Measurements from ENCODE around the gene BCAS3. TPM values are rescaled to one million over a fixed set of nuclear protein-coding genes. Genes with fewer than 3 reads are reported as not detected.

The BCAS3 gene
- total RNA-seq, 1 experiment from 2014 or later = 14.3 TPM

- Histone ChIP-seq H3K27ac (no peak overlapping the region), H3K4me3 (no peak overlapping the region), H3K36me3 (peaks cover 5% of the 10 kb centered on the region), H3K27me3 (replicated peaks) (no peaks in the 10 kb centered on the region), H3K9me3 (replicated peaks) (no peaks in the 10 kb centered on the region), H3K4me1 (replicated peaks) (no peaks in the 10 kb centered on the region)
- DNase-seq (ENCODE audit: low read depth in 1 of 2, low spot score in 2 of 2) = no peak
Observed at GRCh38 chr17:60685437-60685836, 7.8 kb downstream of the BCAS3 start.

GRCh38 chr17:60695960-60696359, 18.3 kb downstream of the BCAS3 start:
- DNase-seq (ENCODE audit: low read depth in 1 of 2, low spot score in 2 of 2) = no peak
- Histone ChIP-seq H3K4me1 (replicated peaks) (no peaks in the 10 kb centered on the region), H3K27ac (no peak overlapping the region)

GRCh38 chr17:60699090-60699489, 21.4 kb downstream of the BCAS3 start:
- Histone ChIP-seq H3K9me3 (replicated peaks) (no peaks in the 10 kb centered on the region), H3K36me3 (no peaks in the 10 kb centered on the region), H3K4me1 (replicated peaks) (no peaks in the 10 kb centered on the region), H3K4me3 (no peak overlapping the region), H3K27me3 (replicated peaks) (no peaks in the 10 kb centered on the region), H3K27ac (no peak overlapping the region)
- no peak for DNase-seq (ENCODE audit: low read depth in 1 of 2, low spot score in 2 of 2)

More at GRCh38 chr17:60695960-60696359, 18.3 kb downstream of the BCAS3 start:
- H3K9me3 ChIP-seq (replicated peaks) = no peaks in the 10 kb centered on the region
- no peaks in the 10 kb centered on the region for H3K36me3 ChIP-seq
- H3K4me3 ChIP-seq = no peak overlapping the region
- H3K27me3 ChIP-seq (replicated peaks) = no peaks in the 10 kb centered on the region

GRCh38 chr17:60704170-60704569, 26.5 kb downstream of the BCAS3 start:
- no peaks in the 10 kb centered on the region for H3K36me3 ChIP-seq
- no peak overlapping the region for H3K4me3 ChIP-seq
- DNase-seq (ENCODE audit: low read depth in 1 of 2, low spot score in 2 of 2) = no peak
- H3K27me3 ChIP-seq (replicated peaks) = no peaks in the 10 kb centered on the region
- H3K9me3 ChIP-seq (replicated peaks) = no peaks in the 10 kb centered on the region
- no peaks in the 10 kb centered on the region for H3K4me1 ChIP-seq (replicated peaks)
- H3K27ac ChIP-seq = no peak overlapping the region

GRCh38 chr17:60712675-60713074, 35.0 kb downstream of the BCAS3 start:
- no peak for DNase-seq (ENCODE audit: low read depth in 1 of 2, low spot score in 2 of 2)
- H3K27me3 ChIP-seq (replicated peaks) = no peaks in the 10 kb centered on the region
- no peak overlapping the region for H3K4me3 ChIP-seq
- no peak overlapping the region for H3K27ac ChIP-seq
- H3K36me3 ChIP-seq = peaks cover 3% of the 10 kb centered on the region; the same call in 1 of the 2 replicates
- no peaks in the 10 kb centered on the region; the same call in 1 of the 2 replicates for H3K4me1 ChIP-seq (replicated peaks)
- no peaks in the 10 kb centered on the region for H3K9me3 ChIP-seq (replicated peaks)

- H3K27me3 ChIP-seq (replicated peaks) = no peaks in the 10 kb centered on the region
- H3K4me3 ChIP-seq = no peak overlapping the region
- H3K4me1 ChIP-seq (replicated peaks) = no peaks in the 10 kb centered on the region; the same call in 1 of the 2 replicates
- no peaks in the 10 kb centered on the region for H3K9me3 ChIP-seq (replicated peaks)
- peaks cover 3% of the 10 kb centered on the region; the same call in 1 of the 2 replicates for H3K36me3 ChIP-seq
- H3K27ac ChIP-seq = no peak overlapping the region
- DNase-seq (ENCODE audit: low read depth in 1 of 2, low spot score in 2 of 2) = no peak
Observed at GRCh38 chr17:60713608-60714007, 36.0 kb downstream of the BCAS3 start.

- Histone ChIP-seq H3K36me3 (no peaks in the 10 kb centered on the region), H3K4me3 (no peak overlapping the region), H3K27ac (no peak overlapping the region), H3K9me3 (replicated peaks) (no peaks in the 10 kb centered on the region), H3K4me1 (replicated peaks) (no peaks in the 10 kb centered on the region; the same call in 1 of the 2 replicates), H3K27me3 (replicated peaks) (no peaks in the 10 kb centered on the region)
- DNase-seq (ENCODE audit: low read depth in 1 of 2, low spot score in 2 of 2) = no peak
Observed at GRCh38 chr17:60716766-60717165, 39.1 kb downstream of the BCAS3 start.

GRCh38 chr17:60717814-60718213, 40.2 kb downstream of the BCAS3 start:
- Histone ChIP-seq H3K36me3 (no peaks in the 10 kb centered on the region), H3K4me3 (no peak overlapping the region), H3K27me3 (replicated peaks) (no peaks in the 10 kb centered on the region), H3K9me3 (replicated peaks) (no peaks in the 10 kb centered on the region), H3K27ac (no peak overlapping the region), H3K4me1 (replicated peaks) (no peaks in the 10 kb centered on the region; the same call in 1 of the 2 replicates)
- no peak for DNase-seq (ENCODE audit: low read depth in 1 of 2, low spot score in 2 of 2)

- Histone ChIP-seq H3K4me1 (replicated peaks) (no peaks in the 10 kb centered on the region; the same call in 1 of the 2 replicates), H3K27ac (no peak overlapping the region)
- DNase-seq (ENCODE audit: low read depth in 1 of 2, low spot score in 2 of 2) = peak; percentile 56 to 57
Observed at GRCh38 chr17:60720763-60721531, 43.3 kb downstream of the BCAS3 start.

GRCh38 chr17:60724647-60725046, 47.0 kb downstream of the BCAS3 start:
- no peaks in the 10 kb centered on the region for H3K36me3 ChIP-seq
- no peaks in the 10 kb centered on the region for H3K27me3 ChIP-seq (replicated peaks)
- no peak overlapping the region for H3K27ac ChIP-seq
- no peak for DNase-seq (ENCODE audit: low read depth in 1 of 2, low spot score in 2 of 2)
- no peak overlapping the region for H3K4me3 ChIP-seq
- no peaks in the 10 kb centered on the region for H3K4me1 ChIP-seq (replicated peaks)
- no peaks in the 10 kb centered on the region for H3K9me3 ChIP-seq (replicated peaks)

More at GRCh38 chr17:60720763-60721531, 43.3 kb downstream of the BCAS3 start:
- H3K27me3 ChIP-seq (replicated peaks) = no peaks in the 10 kb centered on the region
- no peaks in the 10 kb centered on the region for H3K9me3 ChIP-seq (replicated peaks)
- H3K4me3 ChIP-seq = no peak overlapping the region
- no peaks in the 10 kb centered on the region for H3K36me3 ChIP-seq

- Histone ChIP-seq H3K27ac (no peak overlapping the region), H3K9me3 (replicated peaks) (no peaks in the 10 kb centered on the region), H3K4me3 (no peak overlapping the region), H3K36me3 (no peaks in the 10 kb centered on the region), H3K4me1 (replicated peaks) (peaks cover 10% of the 10 kb centered on the region), H3K27me3 (replicated peaks) (no peaks in the 10 kb centered on the region)
- no peak for DNase-seq (ENCODE audit: low read depth in 1 of 2, low spot score in 2 of 2)
Observed at GRCh38 chr17:60729854-60730253, 52.2 kb downstream of the BCAS3 start.

- Histone ChIP-seq H3K4me3 (no peak overlapping the region), H3K9me3 (replicated peaks) (no peaks in the 10 kb centered on the region), H3K27ac (no peak overlapping the region), H3K36me3 (no peaks in the 10 kb centered on the region), H3K27me3 (replicated peaks) (no peaks in the 10 kb centered on the region), H3K4me1 (replicated peaks) (peaks cover 10% of the 10 kb centered on the region)
- no peak for DNase-seq (ENCODE audit: low read depth in 1 of 2, low spot score in 2 of 2)
Observed at GRCh38 chr17:60730273-60730672, 52.6 kb downstream of the BCAS3 start.

GRCh38 chr17:60738287-60738686, 60.6 kb downstream of the BCAS3 start:
- no peak overlapping the region for H3K4me3 ChIP-seq
- H3K36me3 ChIP-seq = no peaks in the 10 kb centered on the region
- no peaks in the 10 kb centered on the region for H3K9me3 ChIP-seq (replicated peaks)
- no peaks in the 10 kb centered on the region for H3K27me3 ChIP-seq (replicated peaks)
- no peak for DNase-seq (ENCODE audit: low read depth in 1 of 2, low spot score in 2 of 2)
- H3K27ac ChIP-seq = no peak overlapping the region
- H3K4me1 ChIP-seq (replicated peaks) = no peaks in the 10 kb centered on the region

- Histone ChIP-seq H3K27me3 (replicated peaks) (no peaks in the 10 kb centered on the region), H3K4me1 (replicated peaks) (peaks cover 13% of the 10 kb centered on the region), H3K27ac (no peak overlapping the region), H3K9me3 (replicated peaks) (no peaks in the 10 kb centered on the region), H3K4me3 (no peak overlapping the region), H3K36me3 (no peaks in the 10 kb centered on the region)
- DNase-seq (ENCODE audit: low read depth in 1 of 2, low spot score in 2 of 2) = no peak
Observed at GRCh38 chr17:60740584-60740983, 62.9 kb downstream of the BCAS3 start.

All from SJSA1 (cell line).